Sigmoid colon (tissue), 4 donors: Measurements from ENCODE around the gene PCNX3.

Source experiments
- CTCF ChIP-seq, 4 experiments: fragments of 450-650 bp in 3 of 4; fragments of 200-600 bp in 1 of 4; IDR thresholded peaks; one replicate each; pipeline ENCODE4 v1.5.1; 2016 to 2019; ENCODE audit warnings: antibody characterized with exemption in 4 of 4, mild to moderate bottlenecking in 3 of 4, moderate library complexity in 2 of 4
- EP300 ChIP-seq, 4 donors: sonication (generic); formaldehyde crosslinking; IDR thresholded peaks; one replicate each; pipeline ENCODE4 v1.6.1; 2017; ENCODE audit warnings: antibody characterized with exemption in 4 of 4
- POLR2AphosphoS5 ChIP-seq, 4 donors: sonication (generic); formaldehyde crosslinking; IDR thresholded peaks; one replicate each; pipeline ENCODE4 v1.6.1; 2017; ENCODE audit warnings: antibody characterized with exemption in 4 of 4

DNA sequence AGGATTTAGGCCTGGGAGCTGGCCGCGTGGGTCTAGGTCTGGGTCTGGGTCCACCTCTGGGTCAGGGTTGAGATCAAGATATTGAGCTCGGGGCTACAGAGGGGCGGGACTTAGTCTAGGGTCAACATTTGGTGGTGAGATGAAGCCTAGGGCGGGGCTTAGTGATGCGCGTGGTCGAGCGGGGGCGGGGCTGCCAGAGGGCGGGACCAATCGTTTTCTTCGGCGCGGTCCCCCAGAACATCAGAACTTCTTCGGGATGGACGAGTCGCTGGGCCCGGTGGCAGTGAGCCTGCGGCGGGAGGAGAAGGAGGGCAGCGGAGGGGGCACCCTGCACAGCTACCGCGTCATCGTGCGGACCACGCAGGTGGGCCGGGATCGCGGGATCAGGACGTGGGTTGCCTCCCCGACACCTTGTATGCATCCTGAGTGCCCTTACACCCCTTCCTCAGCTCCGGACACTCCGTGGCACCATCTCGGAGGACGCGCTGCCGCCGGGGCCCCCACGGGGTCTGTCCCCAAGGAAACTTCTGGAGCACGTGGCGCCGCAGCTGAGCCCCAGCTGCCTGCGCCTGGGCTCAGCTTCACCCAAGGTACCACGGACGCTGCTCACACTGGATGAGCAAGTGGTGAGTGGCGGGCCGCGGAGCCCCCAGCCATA, 26.6 kb downstream of the PCNX3 start:
- TF ChIP-seq POLR2AphosphoS5 (IDR thresholded peaks at IDR 0.05) (no peak), CTCF (IDR thresholded peaks at IDR 0.05) (no peak), EP300 (IDR thresholded peaks at IDR 0.05) (no peak)
